ENCODE results near the gene CCDC187. TPM values are rescaled to one million over a fixed set of nuclear protein-coding genes. Genes with fewer than 3 reads are reported as not detected.

The CCDC187 gene
- polyA plus RNA-seq, 1 donor (not counting 4 experiments of a cell fraction or from before 2014, with no cell fraction given): 0.03 TPM

- no peak overlapping the region for H3K4me2 ChIP-seq (ENCODE audit: control insufficient read depth, extremely low read depth, insufficient read depth, low read depth, low read length)
- H3K9me3 ChIP-seq (ENCODE audit: control insufficient read depth, low read depth, low read length): no peaks in the 10 kb centered on the region
- TF ChIP-seq EZH2 (IDR thresholded peaks at IDR 0.05; ENCODE audit: low read length) (no peak), CTCF (optimal IDR thresholded peaks at IDR 0.05 in 1 of 3, IDR thresholded peaks at IDR 0.05 in 1 of 3, conservative IDR thresholded peaks at IDR 0.05 in 1 of 3; ENCODE audit: extremely low read depth in 1 of 3, insufficient read depth in 2 of 3, low read length in 3 of 3) (no peak)
- H3K36me3 ChIP-seq (ENCODE audit: control insufficient read depth in 2 of 2, extremely low read depth in 1 of 2, insufficient read depth in 2 of 2, low read length in 2 of 2): no peaks in the 10 kb centered on the region
- no peaks in the 10 kb centered on the region for H3K9me1 ChIP-seq (ENCODE audit: control insufficient read depth, extremely low read depth, insufficient read depth, low read length)
- H3K4me1 ChIP-seq (ENCODE audit: control insufficient read depth, extremely low read depth, insufficient read depth, low read length): no peaks in the 10 kb centered on the region
- FAIRE-seq: no peak
- no peaks in the 10 kb centered on the region for H3K79me2 ChIP-seq (ENCODE audit: control insufficient read depth, insufficient read depth, low read length)
- H4K20me1 ChIP-seq (ENCODE audit: control insufficient read depth, extremely low read depth, insufficient read depth, low read length): no peaks in the 10 kb centered on the region
- no peak overlapping the region for H3K4me3 ChIP-seq (ENCODE audit: control insufficient read depth in 2 of 3, extremely low read depth in 1 of 3, insufficient read depth in 2 of 3, low read depth in 1 of 3, low read length in 3 of 3)
- dilution Hi-C loops (cut with MboI; ENCODE audit: extremely low pct_ligation_motif_present, low sequenced_read_pairs): no loop called here
- H3K9ac ChIP-seq (ENCODE audit: control insufficient read depth, extremely low read depth, insufficient read depth, low read length): no peak overlapping the region
- H3K27ac ChIP-seq (ENCODE audit: control insufficient read depth, insufficient read depth, low read length): no peak overlapping the region
- peaks cover 20% of the 10 kb centered on the region for H3K27me3 ChIP-seq (ENCODE audit: control insufficient read depth, extremely low read depth, insufficient read depth, low read length)
- no peak overlapping the region for H2AFZ ChIP-seq (ENCODE audit: control insufficient read depth, low read length)
- DNase-seq (ENCODE audit: low read depth, low spot score): no peak
Measured at GRCh38 chr9:136261686-136262430, 42.0 kb downstream of the CCDC187 start.

GRCh38 chr9:136260936-136261472, 42.9 kb downstream of the CCDC187 start:
- no peak overlapping the region for H2AFZ ChIP-seq (ENCODE audit: control insufficient read depth, low read length)
- TF ChIP-seq EZH2 (IDR thresholded peaks at IDR 0.05; ENCODE audit: low read length): no peak
- TF ChIP-seq CTCF (optimal IDR thresholded peaks at IDR 0.05 in 1 of 3, IDR thresholded peaks at IDR 0.05 in 1 of 3, conservative IDR thresholded peaks at IDR 0.05 in 1 of 3; ENCODE audit: extremely low read depth in 1 of 3, insufficient read depth in 2 of 3, low read length in 3 of 3): no peak

More at GRCh38 chr9:136260936-136261472, 42.9 kb downstream of the CCDC187 start:
- Histone ChIP-seq H4K20me1 (ENCODE audit: control insufficient read depth, extremely low read depth, insufficient read depth, low read length) (no peaks in the 10 kb centered on the region), H3K4me1 (ENCODE audit: control insufficient read depth, extremely low read depth, insufficient read depth, low read length) (no peaks in the 10 kb centered on the region), H3K4me2 (ENCODE audit: control insufficient read depth, extremely low read depth, insufficient read depth, low read depth, low read length) (no peak overlapping the region), H3K9me3 (ENCODE audit: control insufficient read depth, low read depth, low read length) (no peaks in the 10 kb centered on the region), H3K4me3 (ENCODE audit: control insufficient read depth in 2 of 3, extremely low read depth in 1 of 3, insufficient read depth in 2 of 3, low read depth in 1 of 3, low read length in 3 of 3) (no peak overlapping the region), H3K27me3 (ENCODE audit: control insufficient read depth, extremely low read depth, insufficient read depth, low read length) (peaks cover 20% of the 10 kb centered on the region), H3K9me1 (ENCODE audit: control insufficient read depth, extremely low read depth, insufficient read depth, low read length) (no peaks in the 10 kb centered on the region), H3K36me3 (ENCODE audit: control insufficient read depth in 2 of 2, extremely low read depth in 1 of 2, insufficient read depth in 2 of 2, low read length in 2 of 2) (no peaks in the 10 kb centered on the region), H3K27ac (ENCODE audit: control insufficient read depth, insufficient read depth, low read length) (no peak overlapping the region), H3K9ac (ENCODE audit: control insufficient read depth, extremely low read depth, insufficient read depth, low read length) (no peak overlapping the region), H3K79me2 (ENCODE audit: control insufficient read depth, insufficient read depth, low read length) (no peaks in the 10 kb centered on the region)
- DNase-seq (ENCODE audit: low read depth, low spot score): no peak
- dilution Hi-C loops (cut with MboI; ENCODE audit: extremely low pct_ligation_motif_present, low sequenced_read_pairs): no loop called here
- FAIRE-seq: no peak
